Upper lobe of left lung (tissue), 6 donors: ENCODE data around the gene MTCH1. TPM values are rescaled to one million over a fixed set of nuclear protein-coding genes. Genes with fewer than 3 reads are reported as not detected.
A peak's percentile ranks its signal among the peaks of the same experiment; 100 is the strongest.

ENCODE experiments used
- ATAC-seq, 2 donors: fragments of 200-7000 bp; cut with Tn5 transposase; one replicate each; pipeline ENCODE4 v1.9.1; 2022; ENCODE audit warnings: mild to moderate bottlenecking in 2 of 2, moderate library complexity in 2 of 2; ENCODE audit not compliant: low FRiP score in 2 of 2
- DNase-seq, 2 donors: peaks; one replicate each; pipeline ENCODE4 v3.0.0-alpha.2; 2019 to 2020
- H3K27ac ChIP-seq, 4 donors: fragments of 200-600 bp; sonication (generic); one replicate each; pipeline ENCODE4 v1.5.1; 2016 to 2019
- H3K27me3 ChIP-seq, 4 donors: fragments of 200-600 bp; sonication (generic); one replicate each; pipeline ENCODE4 v1.5.1; 2017 to 2019
- H3K36me3 ChIP-seq, 4 donors: fragments of 200-600 bp; sonication (generic); one replicate each; pipeline ENCODE4 v1.5.1; 2016 to 2019
- H3K4me1 ChIP-seq, 4 donors: fragments of 200-600 bp; sonication (generic); one replicate each; pipeline ENCODE4 v1.5.1; 2018 to 2019
- H3K4me3 ChIP-seq, 4 donors: fragments of 200-600 bp; sonication (generic); one replicate each; pipeline ENCODE4 v1.5.1; 2017 to 2019; ENCODE audit warnings: mild to moderate bottlenecking in 2 of 4, moderate library complexity in 1 of 4
- H3K9me3 ChIP-seq, 4 donors: fragments of 200-600 bp; sonication (generic); one replicate each; pipeline ENCODE4 v1.5.1; 2018 to 2019
- CTCF ChIP-seq, 6 experiments: fragments of 450-650 bp in 4 of 6; fragments of 200-600 bp in 2 of 6; sonication (generic) in 2 of 6; IDR thresholded peaks; one replicate each; pipeline ENCODE4 v1.5.1; 2016 to 2019; ENCODE audit warnings: antibody characterized with exemption in 6 of 6
- EP300 ChIP-seq, 4 donors: sonication (generic); formaldehyde crosslinking; IDR thresholded peaks; one replicate each; pipeline ENCODE4 v1.5.1; 2017; ENCODE audit warnings: antibody characterized with exemption in 4 of 4, control low read depth in 2 of 4
- POLR2A ChIP-seq, 4 donors: fragments of 450-650 bp; IDR thresholded peaks; one replicate each; pipeline ENCODE4 v1.5.1; 2016 to 2017; ENCODE audit warnings: antibody characterized with exemption in 4 of 4, mild to moderate bottlenecking in 2 of 4
- POLR2AphosphoS5 ChIP-seq, 2 donors: sonication (generic); formaldehyde crosslinking; IDR thresholded peaks; one replicate each; pipeline ENCODE4 v1.5.1; 2017; ENCODE audit warnings: antibody characterized with exemption in 2 of 2
- WGBS, 2 donors: methylation state at CpG; one replicate each; pipeline ENCODE4 v1.1.5; 2017 to 2018; 5-methylcytosine and 5-hydroxymethylcytosine counted together
- total RNA-seq, 6 donors: library from RNA; depleted of rRNA in 4 of 6; stranded (reverse); fragments of >200 nt in 4 of 6; gene quantifications; one replicate each; pipeline versions ENCODE4 v1.1.0 to v1.2.1, GENCODE V29; 2016 to 2021
- donor health status: DM: no; HTN: no; CAD: no; lungs with moderate emphysema.
- donor health status: DM: no; HTN: yes; CAD: no; lungs with severe emphysema.

The MTCH1 gene
- total RNA-seq, 6 donors from 2014 or later: 184 to 283 (median 219) TPM

DNA sequence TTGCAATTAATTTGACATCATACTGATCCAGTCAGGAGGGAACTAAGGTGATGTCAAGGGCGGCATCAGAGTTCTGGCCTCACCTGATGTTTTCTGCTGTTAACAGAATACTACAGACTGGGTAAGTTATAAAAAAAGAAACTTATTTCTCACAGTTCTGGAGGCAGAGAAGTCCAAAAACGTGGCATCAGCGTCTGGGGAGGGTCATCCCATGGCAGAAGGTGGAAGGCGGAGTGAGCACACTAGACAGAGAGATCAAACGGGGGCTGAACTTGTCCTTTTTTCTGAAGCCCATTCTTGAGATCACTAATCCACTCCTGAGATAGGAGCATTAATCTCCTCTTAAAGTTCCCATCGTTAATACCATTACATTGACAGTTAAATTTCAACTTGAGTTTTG is 3.3 kb upstream of the MTCH1 start:
- Histone ChIP-seq H3K36me3 (no peaks in the 10 kb centered on the region), H3K9me3 (no peaks in the 10 kb centered on the region), H3K4me3 (no peak overlapping the region), H3K4me1 (peaks cover 11 to 21% (median 20%) of the 10 kb centered on the region in 4 donors), H3K27me3 (no peaks in the 10 kb centered on the region), H3K27ac (no peak overlapping the region)
- no peak for ATAC-seq
- WGBS, 2 donors: 81 to 82% methylated on average over 6 of the region's 6 CpGs
- DNase-seq: no peak
- TF ChIP-seq EP300 (IDR thresholded peaks at IDR 0.05) (no peak), POLR2AphosphoS5 (IDR thresholded peaks at IDR 0.05) (no peak), POLR2A (IDR thresholded peaks at IDR 0.05) (no peak), CTCF (IDR thresholded peaks at IDR 0.05) (no peak)

DNA sequence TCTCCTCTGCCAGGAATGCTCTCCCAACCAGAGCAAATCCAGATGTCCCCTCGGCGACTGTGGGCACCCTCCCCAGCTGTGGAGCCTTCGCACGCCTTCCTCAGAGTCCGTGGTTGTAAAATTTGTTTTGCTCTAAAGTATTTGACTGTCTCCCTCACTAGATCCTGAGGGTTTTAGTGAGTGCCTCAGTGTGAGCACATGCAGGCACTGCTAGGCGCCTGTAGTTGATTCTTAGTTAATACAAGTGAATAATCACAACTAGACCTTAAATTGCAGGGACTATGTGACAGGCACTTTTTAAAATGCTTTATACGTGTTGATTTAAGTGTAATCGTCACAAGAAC is 680 bp upstream of the MTCH1 start:
- no peaks in the 10 kb centered on the region for H3K27me3 ChIP-seq
- peaks cover 0 to 4% (median 0%) of the 10 kb centered on the region in 4 donors for H3K36me3 ChIP-seq
- H3K27ac ChIP-seq: peak overlapping the region; percentile 91 to 98 (median 96)
- no peaks in the 10 kb centered on the region for H3K9me3 ChIP-seq
- DNase-seq (no peak), ATAC-seq (no peak)
- H3K4me3 ChIP-seq: peak overlapping the region; percentile 81 to 100 (median 96)
- no peak for TF ChIP-seq CTCF (IDR thresholded peaks at IDR 0.05)
- TF ChIP-seq POLR2AphosphoS5 (IDR thresholded peaks at IDR 0.05): no peak
- TF ChIP-seq POLR2A (IDR thresholded peaks at IDR 0.05): no peak
- TF ChIP-seq EP300 (IDR thresholded peaks at IDR 0.05): no peak
- 0 to 5% methylated on average over 6 to 8 of the region's 8 CpGs for WGBS, 2 donors
- peaks cover 33 to 46% (median 41%) of the 10 kb centered on the region in 4 donors for H3K4me1 ChIP-seq

DNA sequence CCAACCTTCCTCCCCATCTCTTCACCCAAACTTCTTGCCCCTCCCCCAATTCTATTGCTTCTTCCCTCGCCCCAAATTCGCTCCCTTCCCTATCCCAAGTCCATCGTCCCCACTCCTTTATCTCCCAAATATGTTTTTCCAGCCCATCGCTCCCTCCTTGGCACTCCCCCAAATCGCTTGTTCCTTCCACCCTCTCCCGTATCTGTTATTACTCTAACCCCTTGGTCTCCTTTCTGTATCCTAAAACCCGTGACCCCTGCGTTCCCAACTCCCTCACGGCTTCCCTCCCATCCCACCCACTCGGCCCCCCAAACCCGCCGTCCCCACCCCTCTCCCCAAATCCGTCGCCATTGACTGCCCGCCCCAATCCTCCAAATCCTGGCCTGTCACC is 584 bp downstream of the MTCH1 start:
- Histone ChIP-seq H3K27ac (peak overlapping the region; percentile 91 to 98 (median 96)), H3K4me1 (peaks cover 35 to 56% (median 43%) of the 10 kb centered on the region in 4 donors), H3K9me3 (no peaks in the 10 kb centered on the region), H3K4me3 (peak overlapping the region; percentile 81 to 100 (median 96)), H3K36me3 (peaks cover 0 to 15% (median 4%) of the 10 kb centered on the region in 4 donors), H3K27me3 (no peaks in the 10 kb centered on the region)
- TF ChIP-seq EP300 (IDR thresholded peaks at IDR 0.05) (no peak), POLR2A (IDR thresholded peaks at IDR 0.05) (no peak), POLR2AphosphoS5 (IDR thresholded peaks at IDR 0.05) (no peak), CTCF (IDR thresholded peaks at IDR 0.05) (no peak)
- WGBS, 2 donors: 0 to 1% methylated on average over 15 of the region's 15 CpGs
- ATAC-seq (no peak), DNase-seq (no peak)

- TF ChIP-seq EP300 (IDR thresholded peaks at IDR 0.05) (no peak), POLR2A (IDR thresholded peaks at IDR 0.05) (peak in 1 of 4 donors; percentile 14), POLR2AphosphoS5 (IDR thresholded peaks at IDR 0.05) (peak; percentile 18 to 23)
- Histone ChIP-seq H3K36me3 (peaks cover 0 to 21% (median 4%) of the 10 kb centered on the region in 4 donors), H3K27me3 (no peaks in the 10 kb centered on the region), H3K4me3 (peak overlapping the region; percentile 81 to 100 (median 96)), H3K9me3 (no peaks in the 10 kb centered on the region), H3K27ac (peak overlapping the region; percentile 91 to 98 (median 96)), H3K4me1 (peaks cover 35 to 58% (median 48%) of the 10 kb centered on the region in 4 donors)
- ATAC-seq (peak; percentile 44 to 50), DNase-seq (peak in 1 of 2 donors; percentile 77)
- 6 to 8% methylated on average over 19 of the region's 19 CpGs for WGBS, 2 donors
These were observed 1.2 kb downstream of the MTCH1 start for GRCh38 chr6:36984581-36985416.

DNA sequence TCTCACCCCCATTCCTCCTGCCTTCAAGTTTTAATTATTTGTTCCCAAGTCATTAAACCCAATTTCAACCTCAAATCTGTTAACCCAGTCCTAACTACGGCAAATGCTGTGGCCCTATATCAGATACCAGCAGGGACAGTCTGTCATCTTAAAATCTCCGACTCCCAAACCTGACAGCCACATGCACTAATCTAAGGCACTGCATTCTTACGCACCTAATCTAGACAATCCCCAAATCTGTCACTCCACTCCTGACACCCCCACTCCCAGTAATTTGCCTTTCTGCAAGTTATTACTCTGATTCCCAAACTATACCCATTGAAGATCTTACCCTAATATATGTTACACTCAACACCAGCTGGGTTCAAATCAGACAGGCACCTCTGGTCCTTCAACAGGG is 2.5 kb downstream of the MTCH1 start:
- WGBS, 2 donors: 94 to 98% methylated on average over 3 of the region's 3 CpGs
- Histone ChIP-seq H3K4me3 (no peak overlapping the region), H3K27ac (peak overlapping the region in 2 of 4 donors; percentile 10 to 98), H3K9me3 (no peaks in the 10 kb centered on the region), H3K4me1 (peaks cover 39 to 69% (median 59%) of the 10 kb centered on the region in 4 donors), H3K36me3 (peaks cover 0 to 21% (median 6%) of the 10 kb centered on the region in 4 donors), H3K27me3 (no peaks in the 10 kb centered on the region)
- DNase-seq (no peak), ATAC-seq (no peak)
- no peak for TF ChIP-seq EP300 (IDR thresholded peaks at IDR 0.05)
- no peak for TF ChIP-seq POLR2AphosphoS5 (IDR thresholded peaks at IDR 0.05)
- no peak for TF ChIP-seq CTCF (IDR thresholded peaks at IDR 0.05)
- TF ChIP-seq POLR2A (IDR thresholded peaks at IDR 0.05): no peak
